Lower leg skin (tissue), 3 donors: Measurements from ENCODE around the gene CIAPIN1.

Experiments
- CTCF ChIP-seq, 3 donors: fragments of 450-650 bp; IDR thresholded peaks; one replicate each; pipeline ENCODE4 v1.5.1; 2016; ENCODE audit warnings: antibody characterized with exemption in 3 of 3, mild to moderate bottlenecking in 3 of 3, moderate library complexity in 2 of 3
- POLR2A ChIP-seq, 2 donors: fragments of 450-650 bp; IDR thresholded peaks; one replicate each; pipeline ENCODE4 v1.6.1; 2016 to 2017; ENCODE audit warnings: antibody characterized with exemption in 2 of 2, mild to moderate bottlenecking in 1 of 2, moderate library complexity in 1 of 2

GRCh38 chr16:57462978-57463362, 15.8 kb upstream of the CIAPIN1 start:
- TF ChIP-seq CTCF (IDR thresholded peaks at IDR 0.05) (no peak), POLR2A (IDR thresholded peaks at IDR 0.05) (no peak)
